HCT116 (cell line): Measurements from ENCODE around the gene GFAP. TPM values are rescaled to one million over a fixed set of nuclear protein-coding genes. Genes with fewer than 3 reads are reported as not detected.

Experiments
- ATAC-seq: fragments of 200-7000 bp; cut with Tn5 transposase; 2 replicates; pipeline ENCODE4 v1.9.1; 2020; ENCODE audit warnings: mild to moderate bottlenecking, moderate library complexity
- BruUV-seq: library from RNA; stranded (reverse); fragments of 400-500 nt; replicated peaks from 2 replicates; lab custom pipeline; 2021; lab: Mats Ljungman, UMichigan
- CTCF ChIA-PET: fragments of 300-600 bp; sonication (Branson Sonifier 250); formaldehyde crosslinking; loops from one replicate; lab custom pipeline; 2021; ENCODE audit warnings: antibody characterized with exemption; lab: Charles Lee
- POLR2A ChIA-PET: fragments of 300-600, 350-600 bp; sonication (Branson Sonifier 250); formaldehyde crosslinking; loops from one replicate; lab custom pipeline; 2021; ENCODE audit warnings: antibody characterized with exemption; lab: Charles Lee
- RAD21 ChIA-PET, 2 experiments: fragments of 300-600 bp; sonication (Branson Sonifier 250); formaldehyde crosslinking; loops; one replicate each; lab custom pipeline; 2023; ENCODE audit warnings: low total read pairs in 2 of 2; ENCODE audit not compliant: uncharacterized antibody in 2 of 2, unreplicated experiment in 2 of 2, low non-redundant PET in 1 of 2; lab: Charles Lee
- DNase-seq: peaks from one replicate; pipeline ENCODE4 v3.0.0-alpha.2; 2010; ENCODE audit warnings: low read depth, low spot score
- H2AFZ ChIP-seq: fragments of 200-600 bp; shearing (Covaris generic), sonication (generic); 2 replicates; pipeline ENCODE4 v1.6.1; 2017; ENCODE audit warnings: low read depth, mixed run types, mixed read lengths, antibody characterized with exemption, low read length; ENCODE audit not compliant: poor library complexity, severe bottlenecking
- H3K27ac ChIP-seq: 2 replicates; pipeline ENCODE4 v1.5.1; 2012; ENCODE audit warnings: low read depth, low read length
- H3K27me3 ChIP-seq: fragments of 200-600 bp; sonication (generic); 2 replicates; pipeline ENCODE4 v1.6.1; 2016; ENCODE audit warnings: mixed run types, low read length, mixed read lengths; ENCODE audit not compliant: insufficient read depth
- H3K36me3 ChIP-seq, 2 experiments: fragments of 200-500 bp in 1 of 2; fragments of 200-600 bp in 1 of 2; sonication (Bioruptor generic) in 1 of 2; sonication (generic) in 1 of 2; 2 replicates each; pipeline versions ENCODE4 v1.5.1 to v1.6.1; 2014 to 2016; ENCODE audit warnings: low read length in 2 of 2, inconsistent platforms in 1 of 2, mixed read lengths in 1 of 2, mixed run types in 1 of 2; ENCODE audit not compliant: insufficient read depth in 2 of 2, control insufficient read depth in 1 of 2
- H3K4me1 ChIP-seq, 2 experiments: fragments of 200-600 bp in 1 of 2; sonication (generic) in 1 of 2; 2 replicates each; pipeline versions ENCODE4 v1.5.1 to v1.6.1; 2012 to 2017; ENCODE audit warnings: low read length in 2 of 2, inconsistent platforms in 1 of 2, mild to moderate bottlenecking in 1 of 2, mixed read lengths in 1 of 2, mixed run types in 1 of 2, moderate library complexity in 1 of 2; ENCODE audit not compliant: insufficient read depth in 2 of 2, control insufficient read depth in 1 of 2
- H3K4me2 ChIP-seq: fragments of 200-600 bp; sonication (generic); 2 replicates; pipeline ENCODE4 v1.6.1; 2017; ENCODE audit warnings: mixed run types, low read length, mixed read lengths
- H3K4me3 ChIP-seq, 2 experiments: fragments of 200-600 bp in 1 of 2; sonication (generic) in 1 of 2; replicated peaks in 1 of 2; 2 replicates each; pipeline ENCODE4 v1.5.1; 2011 to 2016; ENCODE audit warnings: low read length in 2 of 2, control low read depth in 1 of 2, low read depth in 1 of 2, mild to moderate bottlenecking in 1 of 2, mixed read lengths in 1 of 2, mixed run types in 1 of 2
- H3K79me2 ChIP-seq: fragments of 200-600 bp; sonication (generic); 2 replicates; pipeline ENCODE4 v1.6.1; 2017; ENCODE audit warnings: mild to moderate bottlenecking, mixed run types, low read length, moderate library complexity, mixed read lengths; ENCODE audit not compliant: insufficient read depth
- H3K9ac ChIP-seq: fragments of 200-600 bp; sonication (generic); 2 replicates; pipeline ENCODE4 v1.6.1; 2016; ENCODE audit warnings: low read length, mixed read lengths
- H3K9me2 ChIP-seq: fragments of 200-600 bp; sonication (generic), shearing (Covaris generic); 2 replicates; pipeline ENCODE4 v1.6.1; 2017; ENCODE audit warnings: mixed run types, mild to moderate bottlenecking, moderate library complexity; ENCODE audit not compliant: insufficient read depth
- H3K9me3 ChIP-seq, 2 experiments: fragments of 200-500 bp in 1 of 2; fragments of 200-600 bp in 1 of 2; sonication (Bioruptor generic) in 1 of 2; sonication (generic) in 1 of 2; 2 replicates each; pipeline ENCODE4 v1.6.1; 2014 to 2017; ENCODE audit warnings: low read length in 2 of 2, mixed read lengths in 2 of 2, inconsistent platforms in 1 of 2, low read depth in 1 of 2, mild to moderate bottlenecking in 1 of 2, mixed run types in 1 of 2, moderate library complexity in 1 of 2; ENCODE audit not compliant: control insufficient read depth in 1 of 2, insufficient read depth in 1 of 2
- H4K20me1 ChIP-seq: fragments of 200-600 bp; sonication (generic), shearing (Covaris generic); 2 replicates; pipeline ENCODE4 v1.6.1; 2017; ENCODE audit warnings: mixed run types, mild to moderate bottlenecking, moderate library complexity; ENCODE audit not compliant: insufficient read depth
- CBX3 ChIP-seq: IDR thresholded peaks from 2 replicates; pipeline ENCODE4 v1.6.1; 2012; ENCODE audit warnings: low read depth
- CTCF ChIP-seq, 3 experiments: fragments of 200-600 bp in 1 of 3; sonication (generic) in 1 of 3; IDR thresholded peaks in 2 of 3; conservative IDR thresholded peaks in 1 of 3; 2 replicates each; pipeline ENCODE4 v1.5.1; 2012 to 2017; ENCODE audit warnings: low read depth in 2 of 3, low read length in 2 of 3, antibody characterized with exemption in 1 of 3, borderline replicate concordance in 1 of 3, control low read depth in 1 of 3, mild to moderate bottlenecking in 1 of 3, mixed read lengths in 1 of 3, mixed run types in 1 of 3, moderate library complexity in 1 of 3; ENCODE audit not compliant: insufficient read depth in 1 of 3
- EGR1 ChIP-seq: IDR thresholded peaks from 2 replicates; pipeline ENCODE4 v1.6.1; 2012; ENCODE audit warnings: low read depth
- ELF1 ChIP-seq: IDR thresholded peaks from 2 replicates; pipeline ENCODE4 v1.6.1; 2012; ENCODE audit warnings: low read depth, borderline replicate concordance
- EZH2 ChIP-seq: fragments of 200-600 bp; sonication (generic); IDR thresholded peaks from 2 replicates; pipeline ENCODE4 v1.6.1; 2017; ENCODE audit warnings: antibody characterized with exemption, mixed run types
- EZH2phosphoT487 ChIP-seq: fragments of 200-600 bp; IDR thresholded peaks from 2 replicates; pipeline ENCODE4 v1.6.1; 2018; ENCODE audit warnings: antibody characterized with exemption, borderline replicate concordance
- POLR2A ChIP-seq: IDR thresholded peaks from 2 replicates; pipeline ENCODE4 v1.7.0; 2011; ENCODE audit warnings: borderline replicate concordance; ENCODE audit not compliant: insufficient read depth, insufficient read length; ENCODE audit errors: extremely low read depth
- REST ChIP-seq: IDR thresholded peaks from 2 replicates; pipeline ENCODE4 v1.6.1; 2012; ENCODE audit warnings: low read depth
- SP1 ChIP-seq: IDR thresholded peaks from 2 replicates; pipeline ENCODE4 v1.6.1; 2012; ENCODE audit warnings: low read depth
- TCF7L2 ChIP-seq: IDR thresholded peaks from 2 replicates; pipeline ENCODE4 v1.7.0; 2011; ENCODE audit warnings: borderline replicate concordance, inconsistent platforms; ENCODE audit not compliant: insufficient read depth, insufficient read length; ENCODE audit errors: extremely low read depth
- YY1 ChIP-seq: IDR thresholded peaks from 2 replicates; pipeline ENCODE4 v1.6.1; 2011; ENCODE audit warnings: low read length, low read depth, moderate library complexity, mild to moderate bottlenecking; ENCODE audit not compliant: insufficient replicate concordance; ENCODE audit errors: extremely low read depth
- ZFX ChIP-seq: fragments of 450-650 bp; IDR thresholded peaks from 2 replicates; pipeline ENCODE4 v1.6.1; 2017
- intact Hi-C: fragments of 100-400 bp; cut with micrococcal nuclease; formaldehyde crosslinking; loops from 2 replicates; pipeline ENCODE4 v1.10.0; 2022
- total RNA-seq: library from RNA; stranded (reverse); gene quantifications from one replicate; pipeline ENCODE4 v1.2.1, GENCODE V29; 2021; ENCODE audit not compliant: unreplicated experiment

Gene GFAP
- total RNA-seq, 1 experiment from 2014 or later, result not detected

- H3K27ac ChIP-seq, result no peak overlapping the region
- no peak overlapping the region for H3K9ac ChIP-seq
- CTCF ChIA-PET, result interaction anchor here (1.0 kb wide), 1 partner anchor 42 kb away, joined by 4 read pairs; no protein-coding TSS in a partner anchor
- H2AFZ ChIP-seq, result no peak overlapping the region
- H3K79me2 ChIP-seq, result no peaks in the 10 kb centered on the region
- POLR2A ChIA-PET, result no interaction called here
- DNase-seq, result no peak
- RAD21 ChIA-PET, result no interaction called here
- H3K4me1 ChIP-seq, result peaks cover 6 to 11% of the 10 kb centered on the region in 2 experiments
- no peaks in the 10 kb centered on the region for H3K9me3 ChIP-seq
- intact Hi-C loops, result no loop called here
- H3K27me3 ChIP-seq, result no peaks in the 10 kb centered on the region
- H3K4me3 ChIP-seq, result no peak overlapping the region
- TF ChIP-seq EZH2, result no peak
- TF ChIP-seq CTCF (IDR thresholded peaks at IDR 0.05 in 2 of 3, conservative IDR thresholded peaks at IDR 0.05 in 1 of 3; ENCODE audit: borderline replicate concordance in 1 of 3, insufficient read depth in 1 of 3, low read depth in 2 of 3, low read length in 2 of 3), result peak in 2 of 3 experiments; percentile 26 to 29; a peak in 3 of 6 replicates
- TF ChIP-seq ZFX, result no peak
- TF ChIP-seq, all 23 proteins: peak for 1
- Histone ChIP-seq H4K20me1 (no peaks in the 10 kb centered on the region), H3K9me2 (no peaks in the 10 kb centered on the region), H3K4me2 (no peak overlapping the region), H3K36me3 (no peaks in the 10 kb centered on the region)
- peak; percentile 89 for ATAC-seq
- BruUV-seq, result no TSS peak
Observed at GRCh38 chr17:44961921-44962350, 46.6 kb upstream of the GFAP start.

GRCh38 chr17:44960691-44961090 is 45.4 kb upstream of the GFAP start:
- ChIA-PET POLR2A (no interaction called here), CTCF (no interaction called here), RAD21 (no interaction called here)
- no peak for DNase-seq
- Histone ChIP-seq H2AFZ (no peak overlapping the region), H3K4me3 (no peak overlapping the region), H3K9ac (no peak overlapping the region), H4K20me1 (no peaks in the 10 kb centered on the region), H3K79me2 (no peaks in the 10 kb centered on the region), H3K27me3 (no peaks in the 10 kb centered on the region), H3K9me3 (no peaks in the 10 kb centered on the region), H3K4me2 (peak overlapping the region; percentile 25; the same call in 1 of the 2 replicates), H3K9me2 (no peaks in the 10 kb centered on the region), H3K36me3 (no peaks in the 10 kb centered on the region), H3K27ac (no peak overlapping the region; the same call in 1 of the 2 replicates), H3K4me1 (peaks cover 6 to 11% of the 10 kb centered on the region in 2 experiments)
- intact Hi-C loops, result no loop called here
- no peak for ATAC-seq
- BruUV-seq, result no TSS peak
- no peak for TF ChIP-seq YY1
- no peak for TF ChIP-seq ELF1
- no peak for TF ChIP-seq TCF7L2
- no peak for TF ChIP-seq SP1
- no peak for TF ChIP-seq EGR1
- no peak for TF ChIP-seq REST
- TF ChIP-seq EZH2phosphoT487, result no peak
- TF ChIP-seq ZFX, result no peak
- no peak for TF ChIP-seq CBX3
- no peak for TF ChIP-seq POLR2A
